ENCODE data around the gene NRXN3. TPM values are rescaled to one million over a fixed set of nuclear protein-coding genes. Genes with fewer than 3 reads are reported as not detected.

NRXN3 gene
- total RNA-seq, 1 donor from 2014 or later: not detected

DNA sequence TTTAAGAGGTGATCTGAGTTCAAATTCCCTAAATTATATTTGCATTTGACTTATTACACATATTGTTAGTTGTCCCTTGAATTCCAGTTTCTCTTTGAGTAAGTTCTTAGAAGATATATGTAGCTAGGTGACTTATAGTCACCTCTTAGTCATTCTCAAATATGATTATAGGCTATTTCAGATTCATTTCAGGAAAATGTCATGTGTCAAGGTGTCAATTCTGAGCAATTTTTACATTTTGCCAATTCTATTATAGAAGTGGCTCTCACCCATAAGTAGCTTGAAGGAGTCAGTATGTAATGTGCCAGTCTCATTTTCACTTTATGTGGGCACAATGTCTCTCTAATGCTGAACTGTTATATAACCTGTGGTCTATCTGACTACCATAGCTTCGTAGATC, 1417.7 kb downstream of the NRXN3 start:
- intact Hi-C loops (cut with micrococcal nuclease): no loop called here

DNA sequence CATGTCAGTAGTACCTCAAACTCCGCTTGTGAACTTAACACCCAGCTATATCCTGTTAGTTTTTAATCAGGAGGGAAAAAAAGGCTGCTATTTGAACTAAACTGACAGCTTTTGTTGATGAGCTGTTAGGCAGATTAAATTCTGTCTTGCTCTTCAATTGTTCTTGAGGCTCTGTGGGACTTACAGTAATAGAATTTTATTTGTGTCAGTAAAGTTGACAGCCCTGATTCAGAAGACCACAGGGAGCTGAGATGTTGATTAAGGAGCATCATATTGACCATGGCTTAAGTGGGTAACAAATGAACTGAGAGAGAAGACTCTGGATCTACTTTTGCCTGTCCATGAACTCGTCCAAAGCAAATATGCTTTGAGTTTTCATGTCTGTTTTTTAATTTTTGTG, 1418.2 kb downstream of the NRXN3 start:
- intact Hi-C loops (cut with micrococcal nuclease): no loop called here

DNA sequence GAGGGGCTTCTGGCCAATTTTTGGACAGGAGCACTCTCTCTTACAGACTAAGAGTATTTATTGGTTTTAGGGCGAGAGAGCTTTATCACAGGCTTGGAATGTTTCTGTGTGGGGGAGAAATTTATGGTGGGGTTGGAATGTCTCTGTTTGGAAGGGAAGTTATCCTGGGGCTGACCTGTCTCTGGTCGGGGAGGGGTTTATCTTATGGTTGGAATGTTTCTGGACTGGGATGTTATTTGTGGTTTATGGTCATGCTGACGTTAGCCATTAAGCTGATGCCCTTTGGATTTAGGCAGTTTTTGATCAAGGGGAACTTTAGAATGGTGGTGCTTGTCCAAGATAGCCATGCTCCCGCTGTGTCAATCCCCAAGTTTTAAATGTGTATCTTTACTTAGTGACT, 1426.4 kb downstream of the NRXN3 start:
- intact Hi-C loops (cut with micrococcal nuclease): no loop called here

GRCh38 chr14:79597566-79597965, 1427.4 kb downstream of the NRXN3 start:
- intact Hi-C loops (cut with micrococcal nuclease): no loop called here

DNA sequence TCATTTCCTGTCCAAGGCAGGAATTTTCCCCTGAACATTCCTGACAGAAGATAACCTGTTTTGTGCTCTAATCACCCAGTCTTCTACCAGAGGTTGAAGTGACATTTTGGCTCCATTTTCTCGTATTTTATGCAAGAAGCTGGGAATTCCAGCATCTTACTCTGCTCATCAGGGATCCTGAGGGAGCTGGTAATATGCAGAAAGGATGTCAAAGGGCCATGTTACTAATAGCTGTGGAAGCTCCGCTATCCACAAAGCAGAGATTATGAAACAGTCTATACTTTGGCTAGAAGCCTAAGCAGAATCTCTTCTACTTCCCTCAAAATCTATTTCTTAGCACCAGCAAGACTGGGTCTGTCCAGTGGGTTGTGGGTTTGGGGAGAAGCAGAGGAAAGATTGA, 1428.2 kb downstream of the NRXN3 start:
- intact Hi-C loops (cut with micrococcal nuclease): no loop called here

DNA sequence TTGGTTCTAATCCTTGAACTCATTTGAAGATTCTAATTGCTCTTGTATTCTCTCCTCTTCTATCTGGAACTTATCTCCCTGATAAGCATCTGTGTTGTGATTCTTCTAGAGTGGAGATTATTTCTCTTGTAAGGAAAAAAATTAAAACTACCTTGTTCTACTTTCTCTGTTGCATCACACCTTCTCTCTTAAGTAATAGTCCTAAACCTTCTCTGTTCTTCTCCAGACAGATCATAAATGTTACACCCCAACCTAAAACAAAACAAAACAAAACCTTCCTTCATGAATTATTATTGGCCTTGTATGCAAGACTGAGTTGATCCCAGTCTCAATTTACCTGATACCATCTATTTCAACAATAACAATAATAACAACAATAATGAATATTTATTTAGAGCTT, 1429.1 kb downstream of the NRXN3 start:
- intact Hi-C loops (cut with micrococcal nuclease): no loop called here

DNA sequence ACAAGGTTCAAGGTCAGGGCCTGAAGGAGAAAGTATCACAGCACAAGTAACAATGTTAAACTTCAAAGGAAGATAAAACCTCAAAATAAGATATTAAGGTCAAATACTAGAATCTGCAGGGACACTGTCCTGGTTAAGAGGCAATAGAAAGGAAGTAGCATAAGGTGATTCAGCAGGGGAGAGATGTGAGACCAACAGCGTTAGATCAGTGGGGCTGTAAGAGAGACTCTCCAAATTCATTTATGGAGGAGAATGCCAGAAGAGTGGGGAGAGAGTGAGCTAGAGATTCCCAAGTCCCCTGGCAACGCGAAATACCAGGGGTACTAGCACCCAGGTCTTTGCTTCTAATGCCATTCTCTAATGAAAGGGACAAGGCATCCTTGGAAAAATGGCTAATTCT, 1430.2 kb downstream of the NRXN3 start:
- intact Hi-C loops (cut with micrococcal nuclease): no loop called here

DNA sequence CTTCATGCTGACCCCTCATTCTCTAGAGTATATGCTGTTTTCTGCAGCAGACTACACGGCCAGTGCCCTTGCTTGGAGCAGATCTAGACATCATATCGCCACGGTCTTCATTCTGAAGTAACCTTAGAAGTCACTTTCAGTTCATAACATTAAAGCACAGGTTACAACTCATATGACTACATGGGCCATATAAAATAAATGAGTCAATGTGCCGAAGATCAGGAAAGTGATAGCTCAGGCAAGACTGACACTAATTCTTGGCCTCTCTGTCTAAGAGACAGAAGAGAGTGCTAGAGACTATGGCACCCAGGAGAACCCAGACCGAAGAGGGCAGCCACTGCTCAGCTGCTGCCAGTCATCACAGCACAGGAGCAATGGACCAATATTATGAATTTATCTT, 1431.4 kb downstream of the NRXN3 start:
- intact Hi-C loops (cut with micrococcal nuclease): no loop called here

GRCh38 chr14:79602045-79602444, 1431.9 kb downstream of the NRXN3 start:
- intact Hi-C loops (cut with micrococcal nuclease): no loop called here

- intact Hi-C loops (cut with micrococcal nuclease): no loop called here
Observed at GRCh38 chr14:79602742-79603141, 1432.6 kb downstream of the NRXN3 start.

GRCh38 chr14:79605849-79606248, 1435.7 kb downstream of the NRXN3 start:
- intact Hi-C loops (cut with micrococcal nuclease): no loop called here

DNA sequence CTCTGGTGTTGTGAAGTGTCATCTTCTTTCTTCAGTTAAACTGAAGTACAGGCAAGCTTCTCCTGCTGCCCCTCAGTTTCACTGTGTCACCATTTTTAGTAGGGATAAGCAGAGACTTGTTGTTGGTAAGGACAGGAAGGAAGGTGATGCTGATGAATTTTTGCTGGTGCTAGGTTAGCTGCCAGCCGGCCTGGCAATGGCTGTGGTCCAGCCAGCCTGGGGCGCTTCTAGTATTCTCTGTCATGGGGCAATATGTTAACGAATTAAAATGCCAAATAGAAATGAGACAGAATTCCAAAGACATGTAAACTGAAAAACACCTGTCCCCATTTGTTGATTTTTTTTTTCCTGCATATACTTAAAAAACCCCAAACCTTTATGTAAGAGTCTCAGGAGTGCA, 1438.3 kb downstream of the NRXN3 start:
- intact Hi-C loops (cut with micrococcal nuclease): no loop called here

- intact Hi-C loops (cut with micrococcal nuclease): no loop called here
Observed at GRCh38 chr14:79613625-79614024, 1443.5 kb downstream of the NRXN3 start.

DNA sequence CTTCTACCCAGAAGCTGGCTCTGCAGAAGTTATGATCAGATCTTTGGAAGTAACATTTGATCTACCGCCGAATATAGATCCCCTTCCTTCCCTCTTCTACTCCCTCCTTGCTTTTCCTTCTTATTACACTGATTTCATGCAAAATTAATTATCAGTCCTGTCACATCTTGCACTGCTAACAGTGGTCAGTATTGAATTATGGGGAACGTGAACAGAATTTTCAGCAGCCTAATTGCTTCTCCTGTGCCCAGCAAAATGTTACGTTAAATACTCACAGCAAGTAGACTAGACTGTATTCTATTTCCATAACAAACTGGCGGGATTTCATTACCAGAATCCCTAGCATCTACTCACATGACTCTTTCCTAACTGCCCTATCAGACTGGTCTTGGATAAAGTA, 1444.3 kb downstream of the NRXN3 start:
- intact Hi-C loops (cut with micrococcal nuclease): no loop called here

DNA sequence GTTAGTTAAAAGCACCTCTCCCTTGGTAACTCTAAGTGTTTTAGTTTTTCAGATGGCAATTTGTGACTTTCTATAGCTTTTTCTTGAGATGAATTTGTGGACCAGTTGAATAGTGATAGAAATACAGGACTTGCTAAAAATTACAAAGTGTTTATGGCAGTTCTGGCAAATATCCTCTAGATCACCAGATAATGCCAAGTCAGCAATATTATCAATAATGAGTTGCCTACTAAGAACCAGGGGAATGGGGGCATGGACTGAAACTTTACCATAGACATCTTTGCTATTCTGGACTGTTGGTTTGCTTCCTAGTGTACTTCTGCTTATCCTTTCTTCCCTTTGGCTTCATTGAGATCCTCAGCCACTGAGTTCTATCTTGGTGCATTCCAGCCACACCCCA, 1456.9 kb downstream of the NRXN3 start:
- intact Hi-C loops (cut with micrococcal nuclease): no loop called here

DNA sequence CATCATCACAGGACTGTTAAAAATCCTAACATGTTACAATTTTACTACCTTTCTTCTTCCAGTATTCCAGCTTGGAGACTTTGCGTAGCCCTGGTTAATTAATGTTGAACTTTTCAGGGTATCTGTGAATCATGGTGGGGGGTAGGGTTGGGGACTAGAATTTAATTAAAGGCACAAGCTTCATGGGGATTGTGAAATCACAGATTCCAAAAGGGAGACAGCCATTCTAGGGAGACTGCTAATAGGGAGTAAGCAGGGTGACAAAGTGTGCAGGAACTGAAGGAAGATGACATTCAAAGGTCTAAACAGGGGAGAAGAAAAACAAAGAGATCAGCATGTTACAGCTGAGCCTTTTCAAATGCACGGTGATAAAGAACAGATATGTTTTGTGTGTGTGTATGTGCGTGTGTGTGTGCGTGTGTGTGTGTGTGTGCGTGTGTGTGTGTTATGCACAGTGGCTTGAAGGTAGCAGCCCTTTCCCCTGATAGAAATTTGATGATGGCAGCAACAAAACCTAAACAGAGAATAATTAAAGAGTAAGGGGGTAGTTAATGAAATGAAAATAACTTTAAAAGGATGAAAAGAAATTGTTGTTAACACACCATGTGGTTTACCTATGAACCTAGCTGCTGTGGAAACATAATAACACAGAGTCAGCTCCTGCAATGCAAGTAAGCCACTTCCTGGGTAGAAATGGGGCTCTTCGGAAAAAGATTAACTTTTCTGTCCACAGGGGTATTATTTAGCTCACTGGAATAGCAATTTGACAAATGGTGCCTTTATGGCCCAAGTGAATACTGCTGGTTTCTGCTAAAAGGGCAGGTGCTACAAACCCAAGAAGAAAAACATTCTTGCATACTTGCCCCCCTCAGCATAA, 1459.5 kb downstream of the NRXN3 start:
- intact Hi-C loops (cut with micrococcal nuclease): no loop called here

GRCh38 chr14:79630288-79630960, 1460.3 kb downstream of the NRXN3 start:
- intact Hi-C loops (cut with micrococcal nuclease): no loop called here

DNA sequence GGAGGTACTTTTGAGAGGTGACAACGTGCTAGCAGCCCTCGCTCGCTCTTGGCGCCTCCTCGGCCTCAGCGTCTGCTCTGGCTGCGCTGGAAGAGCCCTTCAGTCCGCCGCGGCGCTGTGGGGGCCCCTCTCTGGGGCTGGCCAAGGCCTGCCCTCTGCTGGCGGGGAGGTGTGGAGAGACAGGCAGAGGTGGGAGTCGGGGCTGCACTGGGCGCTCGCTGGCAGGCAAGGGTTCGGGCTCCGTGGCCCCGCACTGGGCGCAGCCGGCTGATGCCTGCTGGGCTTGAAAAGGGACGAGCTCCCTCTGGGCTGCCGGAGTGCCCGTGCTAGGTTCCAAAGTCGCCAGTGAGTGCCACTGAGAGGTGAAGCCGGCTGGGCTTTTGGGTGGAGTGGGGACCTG, 1461.1 kb downstream of the NRXN3 start:
- intact Hi-C loops (cut with micrococcal nuclease): no loop called here

DNA sequence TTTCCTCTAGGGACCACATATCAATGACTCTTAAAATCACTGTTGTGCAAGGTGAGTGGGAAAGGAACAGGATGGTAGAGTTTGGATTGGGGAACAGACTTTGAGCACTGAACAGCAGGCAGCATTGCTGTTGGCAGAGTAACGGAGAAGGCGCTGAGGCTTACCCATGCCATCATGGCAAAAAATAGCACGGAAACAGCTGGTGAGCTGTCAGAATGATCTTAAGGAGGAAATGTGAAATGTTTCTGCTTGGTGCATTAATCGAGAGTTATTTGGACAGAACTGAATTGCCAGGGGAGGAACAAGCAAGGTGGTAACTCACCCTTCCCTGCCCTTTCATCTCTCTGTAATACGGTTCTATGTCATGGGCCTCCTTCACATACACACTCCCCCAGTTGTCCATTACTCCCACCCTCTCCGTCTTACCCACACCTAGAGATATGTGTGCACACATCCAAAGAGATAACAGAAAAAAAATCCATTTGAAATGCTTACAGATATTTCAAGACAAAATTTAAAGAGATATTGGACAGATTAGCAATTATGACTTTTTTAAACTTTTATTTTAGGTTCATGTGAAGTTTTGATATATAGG, 1468.6 kb downstream of the NRXN3 start:
- intact Hi-C loops (cut with micrococcal nuclease): loop anchor here (1.0 kb wide), 1 partner anchor 11 kb away; no protein-coding TSS in a partner anchor

DNA sequence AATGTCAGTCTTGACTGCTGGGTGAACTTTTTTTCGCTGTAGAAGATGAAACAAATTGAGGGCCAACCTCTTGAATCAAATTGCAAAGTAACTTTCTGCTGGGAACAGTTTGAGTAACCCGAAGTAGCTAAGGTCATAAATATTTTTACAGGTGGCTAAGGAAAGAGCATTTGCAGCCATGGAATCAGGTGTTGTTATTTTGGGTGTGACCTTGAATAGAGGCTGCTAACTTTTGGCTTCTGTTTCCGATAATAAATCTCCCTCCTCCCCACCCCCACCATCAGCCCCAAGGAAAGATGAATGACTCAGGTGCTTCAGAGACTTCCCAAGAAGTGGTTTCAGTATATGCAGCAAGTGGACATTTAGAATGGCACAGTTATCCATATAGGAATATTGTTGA, 1469.4 kb downstream of the NRXN3 start:
- intact Hi-C loops (cut with micrococcal nuclease): loop anchor here (1.0 kb wide), 1 partner anchor 10 kb away; no protein-coding TSS in a partner anchor

GRCh38 chr14:79641371-79641770, 1471.2 kb downstream of the NRXN3 start:
- intact Hi-C loops (cut with micrococcal nuclease): no loop called here

GRCh38 chr14:79643132-79643531, 1473.0 kb downstream of the NRXN3 start:
- intact Hi-C loops (cut with micrococcal nuclease): no loop called here

Data from T-helper 1 cell treated with Interleukin-12 subunit alpha and Interleukin-12 subunit beta and Interleukin-4 antibody, amounts not matched to agents 30 ng/mL and 1 ng/mL, for 36 hours (primary cell).